ENCODE measurements around the gene AQP12A.

Gene AQP12A

DNA sequence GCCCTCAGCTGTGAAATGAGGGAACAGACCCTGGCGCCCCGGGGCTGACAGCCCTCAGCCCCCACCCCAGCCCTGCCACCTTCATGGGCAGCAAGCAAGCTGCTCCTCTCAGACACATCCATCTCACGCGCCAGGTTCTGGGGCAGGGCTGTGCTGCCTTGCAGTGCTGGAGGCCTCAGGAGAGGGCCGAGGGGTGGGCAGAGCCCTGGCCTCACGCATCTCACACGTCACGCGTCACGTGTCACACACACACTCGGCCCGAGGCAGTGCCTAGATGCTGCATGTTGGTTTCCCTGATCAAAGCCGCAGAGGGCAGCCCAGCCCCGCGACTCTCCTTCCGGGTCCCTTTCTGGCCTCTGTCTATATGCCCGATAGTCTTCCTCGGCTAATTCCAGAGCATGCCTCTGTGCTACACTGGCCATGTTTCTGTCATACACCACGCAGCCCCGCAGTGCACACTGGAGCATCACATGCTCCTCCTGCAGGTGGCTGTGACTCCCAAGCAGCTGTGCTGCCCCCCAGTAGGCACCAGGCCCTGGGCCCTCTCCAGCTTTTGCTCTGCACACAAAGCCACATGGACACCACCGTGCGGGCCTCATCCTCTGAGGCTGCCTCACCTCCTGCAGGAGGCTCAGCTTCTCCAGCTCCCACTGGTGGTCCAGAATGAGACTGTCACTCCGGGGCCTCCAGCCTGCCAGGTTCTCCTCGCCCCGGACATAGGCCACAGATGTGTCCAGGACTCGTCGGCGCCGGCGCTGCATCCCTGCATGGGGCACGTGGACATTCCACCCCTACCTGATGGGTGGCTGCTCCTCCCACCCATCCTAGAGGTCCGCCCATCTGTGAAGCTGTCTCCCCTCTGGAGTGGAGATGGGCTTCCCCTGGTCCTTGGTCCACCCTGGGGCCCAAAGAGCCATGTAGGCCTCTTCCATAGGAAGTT, 31.4 kb downstream of the AQP12A start:
- DNase-seq (ENCODE audit: low read depth): no peak

DNA sequence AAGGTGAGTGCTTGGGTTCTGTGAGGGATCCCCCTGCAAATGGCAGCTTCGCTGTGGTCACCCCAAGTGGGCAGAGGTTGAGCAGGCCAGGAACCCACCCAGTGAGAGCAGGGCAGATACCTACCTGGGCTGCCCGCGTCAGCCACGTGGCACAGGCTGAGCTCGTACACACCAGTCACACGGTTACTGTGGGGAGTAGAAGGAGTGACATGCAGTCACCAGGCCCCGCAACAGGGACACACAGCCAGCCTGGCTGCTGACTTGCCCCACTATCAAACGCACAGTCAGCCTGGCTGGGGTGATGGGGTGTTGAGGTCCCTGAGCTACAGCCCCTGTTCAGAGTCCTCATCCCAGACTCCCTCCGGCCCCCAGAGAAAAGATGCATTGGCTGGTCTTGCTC, 32.2 kb downstream of the AQP12A start:
- no peak for DNase-seq (ENCODE audit: low read depth)

DNA sequence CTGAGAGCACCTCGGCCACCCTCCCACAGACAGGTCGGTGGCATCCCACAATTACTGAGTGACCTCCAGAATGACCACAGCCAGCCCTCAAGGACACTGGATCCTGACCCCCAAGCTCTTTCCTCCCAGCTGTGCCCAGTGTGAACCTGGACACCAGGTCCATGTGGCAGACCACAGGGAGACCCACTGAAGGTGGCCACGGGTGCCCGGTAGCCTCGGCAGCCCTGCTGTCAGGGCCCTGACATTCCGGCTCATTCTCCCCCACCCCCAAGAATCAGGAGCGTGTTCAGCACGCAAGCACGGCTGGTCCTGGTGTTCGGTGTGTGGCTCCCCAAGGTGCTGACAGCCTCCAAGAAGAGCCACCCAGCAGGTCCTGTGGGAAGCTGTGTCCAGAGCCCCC, 32.8 kb downstream of the AQP12A start:
- no peak for DNase-seq (ENCODE audit: low read depth)

DNA sequence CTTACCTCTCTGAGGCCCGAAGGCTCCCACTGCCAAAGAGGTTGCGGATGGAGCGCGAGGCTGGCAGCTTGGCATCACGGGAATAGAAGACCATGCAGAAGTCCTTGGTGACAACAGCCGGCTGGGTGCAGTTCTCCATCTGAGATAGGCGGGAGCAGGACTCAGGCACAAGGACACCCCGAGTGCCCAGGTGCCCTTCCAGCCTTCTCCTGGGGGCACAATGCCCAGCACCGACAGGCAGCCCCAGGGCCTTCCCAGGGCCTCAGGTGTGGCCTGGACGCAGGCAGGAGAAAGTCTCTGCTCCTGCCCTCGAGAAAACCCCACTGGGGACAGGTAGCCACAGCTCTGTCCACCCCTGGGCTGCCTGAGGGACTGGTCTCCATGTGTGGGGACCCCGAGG, 33.6 kb downstream of the AQP12A start:
- DNase-seq (ENCODE audit: low read depth): no peak

DNA sequence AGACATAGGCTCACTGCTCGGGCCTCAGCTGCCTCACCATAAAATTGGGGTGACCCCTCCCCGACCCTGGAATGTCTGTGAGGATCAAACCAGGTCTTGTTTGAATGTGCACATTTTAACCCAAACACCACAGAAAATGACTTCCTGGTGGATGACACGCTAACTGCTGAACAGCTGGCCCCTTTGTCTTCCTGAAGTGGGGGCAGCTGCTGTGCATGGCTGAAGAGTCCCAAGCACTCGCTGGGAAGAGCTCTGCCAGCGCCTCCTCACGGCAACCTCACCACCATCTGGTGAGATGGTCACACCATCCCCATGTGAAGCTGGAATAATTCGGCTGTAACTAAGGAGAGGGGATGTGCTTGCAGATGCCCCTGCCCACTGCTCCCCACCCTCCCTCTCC, 34.0 kb downstream of the AQP12A start:
- DNase-seq (ENCODE audit: low read depth): no peak

DNA sequence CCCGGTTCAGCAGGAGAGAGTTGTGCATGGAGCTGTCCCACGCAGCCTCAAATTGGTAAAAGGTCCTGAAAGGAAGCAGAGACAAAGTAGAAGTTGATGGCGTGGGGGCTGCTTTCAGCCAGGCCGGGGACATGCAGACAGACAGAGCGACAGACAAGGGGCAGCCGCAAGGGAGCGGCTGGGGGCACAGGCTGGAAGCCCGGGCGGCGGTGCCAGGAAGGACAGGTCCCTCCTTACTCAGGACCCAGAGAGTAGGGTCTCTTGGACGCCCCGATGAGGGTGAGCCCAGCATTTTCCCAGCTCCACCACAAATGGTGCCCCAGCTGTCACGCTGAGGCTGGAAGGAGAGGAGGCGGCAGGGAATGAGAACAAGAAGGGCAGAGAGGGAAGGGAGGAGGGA, 35.2 kb downstream of the AQP12A start:
- no peak for DNase-seq (ENCODE audit: low read depth)

DNA sequence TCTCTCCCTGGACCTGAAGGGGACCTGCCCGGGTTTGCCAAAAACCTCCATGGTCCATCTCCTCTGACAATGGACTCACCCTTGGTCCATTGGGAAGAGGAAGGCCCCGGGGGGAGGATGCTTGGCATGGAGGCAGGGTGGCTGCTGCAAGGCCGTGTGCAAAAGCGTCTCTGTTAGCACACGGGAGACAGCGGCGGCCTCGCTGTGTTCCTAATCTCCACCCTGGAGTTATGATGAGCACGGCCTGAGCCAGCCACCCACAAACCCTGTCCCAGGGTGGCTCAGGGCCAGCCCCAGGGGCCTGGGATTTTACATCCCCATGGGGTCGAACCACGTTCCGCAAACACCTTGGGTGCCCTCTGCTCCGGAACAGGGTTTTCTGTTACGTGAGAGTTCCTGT, 35.8 kb downstream of the AQP12A start:
- no peak for DNase-seq (ENCODE audit: low read depth)

DNA sequence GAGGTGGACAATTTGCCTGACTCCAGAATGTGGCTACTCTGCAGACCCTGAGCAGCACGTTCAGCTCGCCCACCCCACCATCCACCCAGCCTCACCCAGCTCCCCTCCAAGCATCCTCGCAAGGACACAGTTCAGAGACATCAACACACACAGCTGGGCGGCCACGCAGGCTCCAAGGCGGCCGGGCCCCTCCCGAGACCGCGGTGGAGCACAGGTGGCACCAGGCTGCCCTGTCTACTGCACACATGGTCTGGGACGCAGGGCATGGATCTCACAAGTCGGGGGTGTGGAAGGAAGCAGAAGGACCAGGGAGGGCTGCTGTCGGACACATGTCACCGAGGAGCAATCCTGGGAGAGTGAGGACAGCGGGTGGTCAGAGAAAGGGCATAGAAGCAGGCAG, 36.2 kb downstream of the AQP12A start:
- no peak for DNase-seq (ENCODE audit: low read depth)

DNA sequence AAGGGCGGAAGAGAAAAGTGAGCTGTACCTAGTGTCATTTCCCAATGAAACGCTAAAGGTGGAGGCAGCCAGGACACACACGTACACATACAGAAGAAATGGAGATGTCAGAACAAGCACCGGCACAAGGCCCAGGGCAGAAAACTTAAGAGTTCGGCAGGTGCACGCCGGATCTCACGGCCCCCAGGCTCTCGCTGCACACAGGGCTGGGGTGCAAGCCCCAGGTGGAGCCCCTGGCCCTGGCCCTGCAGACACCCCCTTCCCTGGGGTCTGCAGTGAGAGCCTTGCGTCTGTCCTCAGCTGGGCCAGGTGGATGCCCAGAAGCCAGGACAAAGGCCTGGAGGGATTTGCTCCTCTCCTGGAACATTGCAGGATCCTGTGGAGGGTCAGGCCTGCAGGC, 36.7 kb downstream of the AQP12A start:
- no peak for DNase-seq (ENCODE audit: low read depth)

DNA sequence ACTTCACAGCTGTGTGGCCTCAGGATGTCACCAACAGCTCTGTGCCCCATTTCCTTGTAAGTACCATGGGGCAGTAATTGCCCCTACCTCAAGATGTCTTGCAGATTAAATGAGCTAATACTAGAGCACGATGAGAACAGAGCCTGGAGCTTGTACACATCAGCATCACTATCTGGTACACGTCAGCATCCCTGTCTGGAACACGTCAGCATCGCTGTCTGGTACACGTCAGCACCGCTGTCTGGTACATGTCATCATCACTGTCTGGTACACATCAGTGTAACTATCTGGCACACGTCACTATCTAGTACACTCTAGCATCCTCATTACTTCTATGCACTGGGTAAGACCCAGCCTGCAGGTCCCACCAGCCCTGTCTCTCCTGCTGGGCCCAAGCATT, 37.2 kb downstream of the AQP12A start:
- no peak for DNase-seq (ENCODE audit: low read depth)

DNA sequence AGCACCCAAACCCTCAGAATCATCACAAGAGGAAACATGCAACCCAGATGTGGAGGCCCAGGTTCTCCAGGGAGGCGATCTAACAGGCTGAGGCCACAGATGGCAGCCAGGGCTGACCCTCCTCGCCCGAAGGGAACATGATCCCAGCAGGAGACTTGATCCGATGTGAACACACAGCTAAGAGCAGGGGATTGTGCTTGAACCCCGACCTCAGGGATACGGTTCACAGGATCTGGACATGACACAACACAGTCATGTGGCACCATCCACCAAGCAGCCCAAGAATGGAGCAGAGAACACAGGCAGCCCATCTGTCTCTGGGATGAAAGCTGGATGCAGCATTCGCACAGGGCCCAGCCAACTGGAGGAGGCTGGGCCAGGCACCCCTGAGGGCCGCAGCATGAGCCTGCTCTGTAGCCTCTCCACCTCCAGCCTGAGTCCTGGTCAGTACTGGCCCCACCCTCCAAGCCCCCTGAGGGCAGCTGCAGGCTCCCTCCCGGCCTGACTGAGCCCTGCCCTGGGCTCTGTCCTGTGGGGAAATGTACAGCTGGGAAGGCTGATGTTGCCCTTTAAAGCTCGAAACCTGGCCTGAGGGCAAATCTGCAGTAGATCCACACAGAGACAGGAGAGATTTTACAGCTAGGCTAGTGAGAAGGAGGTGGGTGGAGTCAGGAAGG, 39.0 kb downstream of the AQP12A start:
- no peak for DNase-seq (ENCODE audit: low read depth)

DNA sequence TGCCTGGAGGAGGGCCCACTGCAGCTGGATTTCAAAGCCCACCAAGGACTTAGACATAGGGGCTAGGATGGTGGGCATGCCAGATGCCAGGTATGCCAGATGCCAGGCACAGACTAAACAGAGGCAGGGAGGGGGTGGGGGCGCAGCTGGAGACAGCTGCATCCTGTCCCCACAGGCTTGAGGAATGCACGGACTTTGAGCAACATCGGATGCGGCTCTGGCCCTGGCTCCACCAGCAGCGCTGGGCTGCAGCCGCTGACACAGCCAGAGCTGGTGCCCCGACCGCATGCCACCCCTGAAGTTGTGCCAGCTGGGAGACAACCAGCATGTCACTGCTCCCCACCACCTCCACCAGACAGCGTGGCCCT, 39.5 kb downstream of the AQP12A start:
- no peak for DNase-seq (ENCODE audit: low read depth)

DNA sequence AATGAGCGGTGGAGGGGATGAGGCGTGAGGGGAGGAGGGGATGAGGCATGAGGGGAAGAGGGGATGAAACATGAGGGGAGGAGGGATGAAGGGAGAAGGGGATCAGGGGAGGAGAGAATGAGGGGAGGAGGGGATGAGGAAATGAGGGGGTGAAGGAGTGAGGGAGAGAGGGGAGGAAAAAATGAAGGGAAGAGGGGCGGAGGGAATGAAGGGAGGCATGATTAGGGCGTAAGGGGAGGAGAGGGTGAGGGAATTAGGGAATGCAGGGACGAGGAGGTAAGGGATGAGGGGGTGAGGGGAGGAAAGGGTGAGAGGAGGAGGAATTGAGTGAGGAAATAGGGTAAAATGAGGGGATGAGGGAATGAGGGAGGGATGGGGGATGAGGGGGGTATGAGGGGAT, 40.5 kb downstream of the AQP12A start:
- no peak for DNase-seq (ENCODE audit: low read depth)

DNA sequence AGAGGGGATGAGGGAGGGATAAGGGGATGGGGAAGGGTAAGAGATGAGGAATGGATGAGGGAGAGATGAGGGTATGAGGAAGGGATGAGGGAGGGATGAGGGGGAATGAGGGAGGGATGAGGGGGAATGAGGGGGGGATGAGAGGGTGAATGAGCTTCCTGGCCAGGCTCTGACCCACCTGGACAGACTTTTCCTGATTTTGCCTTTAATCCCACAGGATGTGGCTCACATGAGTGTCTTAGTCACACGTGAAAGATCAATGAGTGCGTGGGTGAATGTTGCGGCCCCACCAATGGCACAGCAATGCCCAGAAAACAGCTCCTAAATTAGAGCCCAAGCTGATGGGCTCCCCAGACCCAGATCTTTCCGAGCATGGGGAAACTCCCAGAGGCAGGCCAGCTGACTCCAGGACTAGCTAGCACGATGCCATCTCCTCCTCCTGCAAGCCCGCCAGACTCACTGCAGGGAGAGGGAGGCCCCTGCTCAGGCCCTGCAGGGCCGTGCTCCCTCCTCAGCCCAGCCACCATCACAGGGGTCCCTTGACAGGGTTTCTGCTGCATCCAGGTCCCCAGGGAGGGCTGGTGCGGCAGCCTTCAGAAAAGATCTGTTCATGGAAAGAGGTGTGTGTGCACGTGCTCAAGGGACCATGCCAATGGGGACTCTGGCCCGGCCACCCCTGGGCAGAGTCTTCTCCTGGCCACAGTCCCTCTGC, 41.4 kb downstream of the AQP12A start:
- no peak for DNase-seq (ENCODE audit: low read depth)

DNA sequence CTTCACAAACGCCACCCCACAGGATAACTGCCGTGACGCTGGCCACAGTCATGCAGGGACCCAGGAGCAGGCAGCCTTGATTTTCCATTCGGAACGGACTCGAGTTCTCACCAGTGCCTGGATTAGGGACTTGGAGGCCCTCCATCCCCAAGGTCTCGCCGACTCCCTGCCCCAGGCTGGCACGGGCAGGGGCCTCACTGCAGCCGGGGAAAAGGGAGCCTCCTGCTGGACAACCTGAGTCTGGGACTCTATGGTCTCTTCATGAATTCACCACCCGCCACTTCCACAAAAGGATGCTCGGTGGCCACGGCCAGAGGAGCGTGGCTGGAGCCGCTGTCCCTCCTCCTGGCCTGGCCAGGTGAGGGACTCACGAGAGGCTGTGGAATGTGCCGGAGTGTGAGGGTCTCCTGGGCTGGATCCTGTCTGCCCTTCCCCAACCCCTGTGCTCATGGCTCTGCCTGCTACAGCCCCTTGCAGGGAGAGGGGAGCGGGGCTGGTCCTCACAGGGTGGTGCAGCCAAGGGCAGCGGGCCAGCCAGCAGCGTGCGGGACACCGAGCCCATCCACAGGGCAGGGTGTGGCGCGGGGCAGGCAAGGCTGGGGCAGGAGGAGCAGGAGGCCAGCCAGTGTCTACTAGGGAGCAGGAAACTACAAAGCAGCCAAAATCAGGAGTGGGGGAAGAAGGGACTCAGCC, 42.3 kb downstream of the AQP12A start:
- DNase-seq (ENCODE audit: low read depth): no peak

DNA sequence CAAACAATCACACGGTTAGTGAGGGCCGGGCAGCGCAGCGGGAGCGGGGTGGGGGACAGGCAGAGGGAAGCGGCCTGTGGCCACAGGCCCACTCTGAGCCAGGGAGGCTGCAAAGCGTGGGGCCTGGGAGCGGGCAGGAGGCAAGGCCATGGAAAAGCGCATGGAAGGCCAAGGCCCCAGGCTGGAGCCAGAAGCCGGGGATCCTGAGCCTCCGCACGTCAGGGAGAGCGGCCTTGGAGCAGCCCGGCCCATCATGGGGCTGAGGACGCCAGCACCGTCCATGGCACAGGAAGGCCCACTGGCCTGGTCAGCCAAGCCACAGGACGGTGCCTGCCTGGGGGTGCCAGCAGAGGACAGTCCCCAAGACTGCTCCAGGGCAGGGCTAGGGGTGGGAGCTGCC, 43.1 kb downstream of the AQP12A start:
- no peak for DNase-seq (ENCODE audit: low read depth)

DNA sequence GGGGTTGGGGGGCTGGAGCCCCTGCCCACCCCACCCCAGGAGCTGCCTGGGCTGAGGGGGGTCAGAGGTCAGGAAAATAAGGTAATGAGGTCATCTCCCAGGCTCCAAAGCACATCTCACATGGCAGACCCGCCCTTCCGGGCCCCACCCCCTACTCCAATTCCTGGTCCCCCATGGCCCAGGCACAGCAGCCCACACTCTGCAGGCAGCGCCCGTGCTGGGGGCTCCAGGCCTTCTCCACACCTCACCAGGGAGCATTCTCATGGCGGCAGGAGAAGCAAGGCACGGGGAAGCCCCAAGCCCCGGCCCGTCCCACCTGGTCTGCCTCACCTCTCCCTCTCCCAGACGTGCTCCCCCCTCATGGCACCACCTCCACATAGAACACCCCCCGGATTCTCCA, 43.8 kb downstream of the AQP12A start:
- DNase-seq (ENCODE audit: low read depth): no peak

DNA sequence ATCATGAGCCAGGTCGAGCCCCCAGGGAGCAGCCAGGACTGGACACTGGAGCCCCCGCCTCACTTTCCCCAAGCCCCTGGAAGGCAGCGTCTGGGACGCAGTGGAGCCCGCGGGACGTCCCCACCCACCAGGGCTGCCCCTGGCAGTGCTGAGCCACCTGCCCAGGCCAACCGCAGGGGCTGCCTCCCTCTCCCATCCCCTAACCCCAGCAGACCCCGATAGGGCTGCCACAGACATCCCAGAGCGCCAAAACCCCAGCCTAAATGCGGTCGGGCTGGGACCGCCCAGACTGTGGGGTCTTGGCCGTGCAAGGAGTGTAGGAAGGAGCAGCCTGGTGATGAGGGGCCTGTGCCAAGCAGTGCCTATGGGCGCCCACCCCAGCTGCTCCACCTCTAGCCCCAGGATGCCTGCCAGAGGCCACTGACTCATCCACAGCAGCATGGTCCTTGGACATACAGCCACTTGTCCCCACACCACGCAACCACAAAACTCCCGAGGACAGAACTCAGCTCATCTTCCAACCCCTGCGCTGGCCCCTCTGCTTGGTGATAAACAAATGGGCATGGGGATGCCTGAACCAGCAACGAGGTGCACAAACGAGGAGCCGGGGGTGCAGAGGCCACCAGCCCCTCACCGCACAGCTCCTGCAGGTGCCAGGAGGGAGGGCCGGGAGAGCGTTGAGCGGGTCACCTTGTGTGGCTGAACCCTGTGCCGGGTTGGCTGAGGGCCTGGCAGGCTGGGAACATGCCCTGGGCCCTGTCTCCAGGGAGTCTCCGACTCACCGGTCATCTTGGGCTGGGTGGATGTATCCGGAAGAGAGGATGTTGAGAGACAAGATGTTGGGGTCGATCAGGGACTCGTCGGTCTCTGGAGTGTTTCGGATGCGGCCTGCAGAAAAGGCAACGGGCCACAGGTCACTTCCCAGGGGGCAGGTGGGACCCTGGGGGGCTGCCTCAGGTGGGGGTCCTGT, 44.9 kb downstream of the AQP12A start:
- DNase-seq (ENCODE audit: low read depth): no peak

DNA sequence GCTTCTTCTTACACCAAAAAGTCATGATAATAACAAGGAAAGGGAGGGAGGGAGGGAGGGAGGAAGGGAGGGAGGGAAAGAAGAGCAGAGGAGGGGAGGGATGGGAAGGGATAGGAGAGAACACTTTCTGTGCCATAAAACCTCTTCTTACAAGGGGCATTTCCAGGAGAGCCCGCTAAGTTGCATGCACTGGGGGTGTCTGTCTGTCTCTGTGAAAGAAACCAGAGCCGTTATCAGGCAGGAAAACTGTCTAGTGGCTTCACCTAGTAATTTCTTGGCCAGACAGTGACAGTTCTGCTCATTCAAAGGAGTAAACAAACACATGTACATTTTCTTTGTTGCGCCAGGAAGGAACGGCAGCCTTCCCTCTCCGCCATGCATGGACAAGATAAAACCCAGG, 45.8 kb downstream of the AQP12A start:
- no peak for DNase-seq (ENCODE audit: low read depth)

DNA sequence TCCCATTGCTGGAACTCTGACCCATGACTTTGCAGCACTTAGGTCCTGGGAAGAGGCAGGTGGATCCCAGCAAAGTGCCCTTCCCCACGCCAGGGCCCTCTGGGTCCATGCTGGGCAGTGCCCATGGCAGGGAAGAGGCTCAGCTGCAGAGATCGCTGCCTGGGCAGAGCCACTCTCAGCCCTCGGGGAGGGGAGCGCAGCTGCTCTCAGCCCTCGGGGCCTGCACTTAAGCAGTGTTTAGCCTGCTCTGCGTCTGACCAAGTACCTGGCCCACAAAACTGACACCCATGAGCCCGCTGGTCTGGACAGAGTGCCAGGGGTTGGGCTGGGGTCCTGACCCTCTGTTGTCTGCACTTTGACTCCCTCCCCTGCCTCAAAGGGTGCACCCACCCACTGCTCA, 46.3 kb downstream of the AQP12A start:
- DNase-seq (ENCODE audit: low read depth): no peak

DNA sequence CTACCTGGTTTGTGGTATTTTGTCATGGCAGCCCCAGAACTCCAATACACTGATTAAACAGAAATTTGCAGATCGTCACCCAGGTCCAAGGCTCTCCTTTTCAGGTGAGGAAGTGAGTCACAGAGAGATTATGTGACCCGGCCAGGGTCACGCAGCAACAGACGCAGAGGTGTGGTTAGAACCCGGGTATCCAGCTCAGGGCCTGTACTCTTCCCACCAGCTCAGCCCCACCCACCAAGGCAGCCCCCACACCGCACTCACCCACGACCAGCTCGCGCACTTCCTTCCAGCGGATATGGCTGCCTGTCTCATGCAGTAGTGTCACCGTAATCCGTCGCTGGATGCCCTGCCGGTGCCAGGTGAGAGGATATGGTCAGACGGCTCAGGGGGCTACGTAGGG, 48.1 kb downstream of the AQP12A start:
- no peak for DNase-seq (ENCODE audit: low read depth)

Measured in GM04503 (cell line).